Measurements from ENCODE around the gene PACSIN1.

The PACSIN1 gene

GRCh38 chr6:34474754-34475153, 8.9 kb downstream of the PACSIN1 start:
- CTCF ChIA-PET = interaction anchor here (1.2 kb wide), 1 partner anchor 12 kb away, joined by 3 read pairs; no protein-coding TSS in a partner anchor
- TF ChIP-seq PKNOX1 (IDR thresholded peaks at IDR 0.05) (no peak), SP1 (IDR thresholded peaks at IDR 0.05) (no peak), CTBP1 (IDR thresholded peaks at IDR 0.05; ENCODE audit: borderline replicate concordance) (no peak), BHLHE40 (IDR thresholded peaks at IDR 0.05; ENCODE audit: borderline replicate concordance) (no peak), FOXM1 (IDR thresholded peaks at IDR 0.05; ENCODE audit: borderline replicate concordance) (no peak), ZNF384 (IDR thresholded peaks at IDR 0.05) (no peak), FOXA1 (IDR thresholded peaks at IDR 0.05) (no peak), ARNT (IDR thresholded peaks at IDR 0.05) (no peak), HDGF (IDR thresholded peaks at IDR 0.05; ENCODE audit: borderline replicate concordance) (no peak), LEF1 (IDR thresholded peaks at IDR 0.05; ENCODE audit: borderline replicate concordance) (no peak)
- no peak for DNase-seq (ENCODE audit: extremely low spot score)
- POLR2A ChIA-PET = interaction anchor here (1.9 kb wide), 1 partner anchor 49 kb away, joined by 5 read pairs; the partner anchor contains the start of gene RPS10

DNA sequence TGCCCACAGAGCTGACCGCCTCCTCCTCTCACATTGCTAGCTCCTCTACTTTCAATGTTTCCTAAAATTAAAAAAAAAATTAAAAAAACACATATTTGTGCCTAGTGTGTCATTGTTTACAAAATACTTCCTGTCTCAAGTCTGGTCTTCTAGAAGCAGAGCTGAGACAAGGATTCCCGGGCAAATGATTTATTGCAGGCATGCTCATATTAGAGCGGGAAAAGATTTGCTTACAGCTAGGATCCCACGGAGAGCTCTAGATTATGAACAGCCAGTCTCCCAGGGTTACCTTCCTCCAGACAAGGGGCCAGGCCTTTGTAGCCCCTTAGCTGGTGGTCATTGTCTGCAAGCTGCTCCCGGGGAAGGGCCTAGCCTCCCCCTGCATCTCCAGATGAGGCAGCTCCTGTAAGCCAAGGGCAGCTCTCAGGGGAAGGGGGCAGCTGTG, 9.4 kb downstream of the PACSIN1 start:
- TF ChIP-seq FOXA1 (IDR thresholded peaks at IDR 0.05) = no peak
- TF ChIP-seq ELF4 (IDR thresholded peaks at IDR 0.05) = no peak
- TF ChIP-seq L3MBTL2 (conservative IDR thresholded peaks at IDR 0.05) = no peak
- TF ChIP-seq NFRKB (IDR thresholded peaks at IDR 0.05) = no peak
- no peak for TF ChIP-seq FOXK2 (IDR thresholded peaks at IDR 0.05)
- no peak for TF ChIP-seq LEF1 (IDR thresholded peaks at IDR 0.05; ENCODE audit: borderline replicate concordance)
- no peak; the same call in 1 of the 2 replicates for TF ChIP-seq PKNOX1 (IDR thresholded peaks at IDR 0.05)
- TF ChIP-seq HDGF (IDR thresholded peaks at IDR 0.05; ENCODE audit: borderline replicate concordance) = no peak
- TF ChIP-seq ZNF384 (IDR thresholded peaks at IDR 0.05) = no peak
- no peak for TF ChIP-seq FOXM1 (IDR thresholded peaks at IDR 0.05; ENCODE audit: borderline replicate concordance)
- no peak for TF ChIP-seq SUZ12 (IDR thresholded peaks at IDR 0.05)
- TF ChIP-seq CTBP1 (IDR thresholded peaks at IDR 0.05; ENCODE audit: borderline replicate concordance) = no peak
- no peak for TF ChIP-seq ARNT (IDR thresholded peaks at IDR 0.05)
- no peak for TF ChIP-seq TARDBP (IDR thresholded peaks at IDR 0.05)
- ChIA-PET CTCF (interaction anchor here (1.2 kb wide), 1 partner anchor 13 kb away, joined by 3 read pairs; no protein-coding TSS in a partner anchor), POLR2A (interaction anchor here (0.5 to 1.9 kb wide), 3 partner anchors 15 to 50 kb away, joined by 3 to 5 read pairs (median 3); partner anchors contain the start of gene RPS10)
- no peak for DNase-seq (ENCODE audit: extremely low spot score)

GRCh38 chr6:34475767-34476328, 10.0 kb downstream of the PACSIN1 start:
- ChIA-PET POLR2A (interaction anchor here (0.5 to 1.9 kb wide), 3 partner anchors 16 to 50 kb away, joined by 3 to 5 read pairs (median 3); partner anchors contain the start of gene RPS10), CTCF (interaction anchor here (1.2 kb wide), 1 partner anchor 13 kb away, joined by 3 read pairs; no protein-coding TSS in a partner anchor)
- TF ChIP-seq LEF1 (IDR thresholded peaks at IDR 0.05; ENCODE audit: borderline replicate concordance) (no peak), ELF4 (IDR thresholded peaks at IDR 0.05) (no peak), L3MBTL2 (conservative IDR thresholded peaks at IDR 0.05) (no peak), PKNOX1 (IDR thresholded peaks at IDR 0.05) (no peak), HDGF (IDR thresholded peaks at IDR 0.05; ENCODE audit: borderline replicate concordance) (no peak), ARNT (IDR thresholded peaks at IDR 0.05) (no peak), FOXA1 (IDR thresholded peaks at IDR 0.05) (no peak), FOXK2 (IDR thresholded peaks at IDR 0.05) (no peak), FOXM1 (IDR thresholded peaks at IDR 0.05; ENCODE audit: borderline replicate concordance) (no peak), SP1 (IDR thresholded peaks at IDR 0.05) (no peak), CTBP1 (IDR thresholded peaks at IDR 0.05; ENCODE audit: borderline replicate concordance) (no peak), TARDBP (IDR thresholded peaks at IDR 0.05) (no peak), ZNF384 (IDR thresholded peaks at IDR 0.05) (no peak), SUZ12 (IDR thresholded peaks at IDR 0.05) (no peak), NFRKB (IDR thresholded peaks at IDR 0.05) (no peak), BHLHE40 (IDR thresholded peaks at IDR 0.05; ENCODE audit: borderline replicate concordance) (no peak)
- no peak for DNase-seq (ENCODE audit: extremely low spot score)

- ChIA-PET CTCF (no interaction called here), POLR2A (interaction anchor here (1.4 to 1.9 kb wide), 2 partner anchors 16 to 51 kb away, joined by 3 to 5 read pairs; partner anchors contain the start of gene RPS10)
- DNase-seq (ENCODE audit: extremely low spot score) = no peak
- TF ChIP-seq TARDBP (IDR thresholded peaks at IDR 0.05) (no peak), FOXA1 (IDR thresholded peaks at IDR 0.05) (no peak)
These were observed 10.6 kb downstream of the PACSIN1 start for GRCh38 chr6:34476447-34476846.

DNA sequence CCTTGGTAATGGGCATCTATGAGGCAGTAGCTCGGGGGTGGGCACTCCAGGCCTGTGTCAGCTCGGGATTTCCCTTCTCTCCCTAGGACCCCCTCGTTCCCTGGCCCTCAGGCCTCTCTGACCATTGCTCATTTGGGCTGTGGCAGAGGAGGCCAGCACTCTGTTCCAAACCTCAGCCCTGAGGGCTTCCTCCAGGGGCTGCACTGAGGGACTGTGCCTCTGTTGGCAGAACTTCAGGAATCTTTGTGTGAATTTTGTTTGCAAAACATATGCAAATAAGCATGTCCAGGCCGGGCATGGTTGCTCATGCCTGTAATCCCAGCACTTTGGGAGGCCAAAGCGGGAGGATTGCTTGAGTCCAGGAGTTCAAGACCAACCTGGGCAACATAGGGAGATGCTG, 11.0 kb downstream of the PACSIN1 start:
- ChIA-PET POLR2A (no interaction called here), CTCF (no interaction called here)
- TF ChIP-seq FOXM1 (IDR thresholded peaks at IDR 0.05; ENCODE audit: borderline replicate concordance) = no peak
- TF ChIP-seq FOXK2 (IDR thresholded peaks at IDR 0.05) = no peak
- TF ChIP-seq SUZ12 (IDR thresholded peaks at IDR 0.05) = no peak
- no peak for TF ChIP-seq CTBP1 (IDR thresholded peaks at IDR 0.05; ENCODE audit: borderline replicate concordance)
- TF ChIP-seq LEF1 (IDR thresholded peaks at IDR 0.05; ENCODE audit: borderline replicate concordance) = no peak
- TF ChIP-seq ARNT (IDR thresholded peaks at IDR 0.05) = no peak
- no peak for TF ChIP-seq ELF4 (IDR thresholded peaks at IDR 0.05)
- TF ChIP-seq ZNF384 (IDR thresholded peaks at IDR 0.05) = no peak
- no peak for TF ChIP-seq PKNOX1 (IDR thresholded peaks at IDR 0.05)
- TF ChIP-seq BHLHE40 (IDR thresholded peaks at IDR 0.05; ENCODE audit: borderline replicate concordance) = no peak
- no peak for TF ChIP-seq HDGF (IDR thresholded peaks at IDR 0.05; ENCODE audit: borderline replicate concordance)
- no peak for TF ChIP-seq TARDBP (IDR thresholded peaks at IDR 0.05)

More for the DNA sequence above, 11.0 kb downstream of the PACSIN1 start:
- no peak for DNase-seq (ENCODE audit: extremely low spot score)
